Mesenchymal stem cell (in vitro differentiated cells and primary cell): Measurements from ENCODE around the gene CDC42EP3.

ENCODE experiments used
- DNase-seq: peaks from one replicate; pipeline ENCODE4 v3.0.0-alpha.2; 2013
- H2AFZ ChIP-seq: one replicate; pipeline ENCODE4 v1.6.1; 2013; ENCODE audit warnings: low read depth, mild to moderate bottlenecking, control low read depth, inconsistent platforms, low read length, moderate library complexity
- H2AK5ac ChIP-seq: 2 replicates; pipeline ENCODE4 v1.6.1; 2013; ENCODE audit warnings: low read length, moderate library complexity, mild to moderate bottlenecking, inconsistent platforms; ENCODE audit not compliant: severe bottlenecking
- H2BK120ac ChIP-seq: one replicate; pipeline ENCODE4 v1.6.1; 2013; ENCODE audit warnings: low read depth, mild to moderate bottlenecking, inconsistent platforms, low read length, moderate library complexity
- H2BK12ac ChIP-seq, 2 experiments: one replicate each; pipeline ENCODE4 v1.6.1; 2013; ENCODE audit warnings: inconsistent platforms in 2 of 2, low read length in 2 of 2, mild to moderate bottlenecking in 2 of 2, moderate library complexity in 2 of 2, control low read depth in 1 of 2
- H2BK15ac ChIP-seq: one replicate; pipeline ENCODE4 v1.6.1; 2013; ENCODE audit warnings: mild to moderate bottlenecking, low read depth, inconsistent platforms; ENCODE audit not compliant: poor library complexity, severe bottlenecking
- H2BK5ac ChIP-seq: 2 replicates; pipeline ENCODE4 v1.6.1; 2013; ENCODE audit warnings: low read depth, mild to moderate bottlenecking, low read length, control low read depth, inconsistent platforms; ENCODE audit not compliant: poor library complexity, severe bottlenecking
- H3K14ac ChIP-seq, 2 experiments: one replicate each; pipeline ENCODE4 v1.6.1; 2013; ENCODE audit warnings: inconsistent platforms in 2 of 2, low read length in 2 of 2, control low read depth in 1 of 2, mild to moderate bottlenecking in 1 of 2, moderate library complexity in 1 of 2
- H3K18ac ChIP-seq, 2 experiments: one replicate each; pipeline ENCODE4 v1.6.1; 2013; ENCODE audit warnings: inconsistent platforms in 2 of 2, low read length in 2 of 2, control low read depth in 1 of 2, low read depth in 1 of 2, mild to moderate bottlenecking in 1 of 2
- H3K23ac ChIP-seq, 2 experiments: one replicate each; pipeline ENCODE4 v1.6.1; 2013; ENCODE audit warnings: inconsistent platforms in 2 of 2, low read length in 2 of 2, mild to moderate bottlenecking in 2 of 2, moderate library complexity in 2 of 2, control low read depth in 1 of 2
- H3K27ac ChIP-seq: 2 replicates; pipeline ENCODE4 v1.5.1; 2013; ENCODE audit warnings: mild to moderate bottlenecking, moderate library complexity, low read length, control low read depth, inconsistent platforms; ENCODE audit not compliant: poor library complexity, severe bottlenecking
- H3K27me3 ChIP-seq, 2 experiments: 2 replicates each; pipeline versions ENCODE4 v1.6.1 to v1.7.0; 2013; ENCODE audit warnings: low read length in 2 of 2, mild to moderate bottlenecking in 2 of 2, moderate library complexity in 2 of 2, control low read depth in 1 of 2, inconsistent platforms in 1 of 2; ENCODE audit not compliant: control insufficient read depth in 1 of 2, insufficient read depth in 1 of 2
- H3K36me3 ChIP-seq, 2 experiments: 2 replicates each; pipeline versions ENCODE4 v1.6.1 to v1.7.0; 2013; ENCODE audit warnings: low read length in 2 of 2, control low read depth in 1 of 2, inconsistent platforms in 1 of 2, low read depth in 1 of 2, mild to moderate bottlenecking in 1 of 2; ENCODE audit not compliant: insufficient read depth in 2 of 2, control insufficient read depth in 1 of 2
- H3K4ac ChIP-seq, 2 experiments: one replicate each; pipeline ENCODE4 v1.6.1; 2013; ENCODE audit warnings: inconsistent platforms in 2 of 2, low read length in 2 of 2, mild to moderate bottlenecking in 2 of 2, moderate library complexity in 2 of 2, control low read depth in 1 of 2, low read depth in 1 of 2
- H3K4me1 ChIP-seq: 2 replicates; pipeline ENCODE4 v1.6.1; 2013; ENCODE audit warnings: low read depth, low read length, control low read depth; ENCODE audit not compliant: control insufficient read depth, insufficient read depth
- H3K4me2 ChIP-seq: 2 replicates; pipeline ENCODE4 v1.6.1; 2013; ENCODE audit warnings: low read length, mild to moderate bottlenecking, inconsistent platforms; ENCODE audit not compliant: poor library complexity, severe bottlenecking
- H3K4me3 ChIP-seq, 2 experiments: 2 replicates each; pipeline versions ENCODE4 v1.5.1 to v1.7.0; 2013; ENCODE audit warnings: low read length in 2 of 2, mild to moderate bottlenecking in 2 of 2, control low read depth in 1 of 2, low read depth in 1 of 2; ENCODE audit not compliant: insufficient read depth in 1 of 2
- H3K79me1 ChIP-seq: replicated peaks from 2 replicates; pipeline ENCODE4 v1.6.1; 2013; ENCODE audit warnings: mild to moderate bottlenecking, control low read depth, low read length, inconsistent platforms; ENCODE audit not compliant: poor library complexity, severe bottlenecking
- H3K9ac ChIP-seq: 2 replicates; pipeline ENCODE4 v1.7.0; 2013; ENCODE audit warnings: mild to moderate bottlenecking, low read length, moderate library complexity
- H3K9me3 ChIP-seq: 2 replicates; pipeline ENCODE4 v1.7.0; 2013; ENCODE audit warnings: mild to moderate bottlenecking, low read length; ENCODE audit not compliant: control insufficient read depth
- H4K8ac ChIP-seq: one replicate; pipeline ENCODE4 v1.6.1; 2013; ENCODE audit warnings: inconsistent platforms, mild to moderate bottlenecking, low read length, moderate library complexity
- H4K91ac ChIP-seq: one replicate; pipeline ENCODE4 v1.6.1; 2013; ENCODE audit warnings: mild to moderate bottlenecking, low read length, inconsistent platforms
- WGBS: methylation state at CpG from one replicate; pipeline ENCODE4 v1.1.7; 2013; ENCODE audit warnings: mixed read lengths; 5-methylcytosine and 5-hydroxymethylcytosine counted together

The CDC42EP3 gene

GRCh38 chr2:37645362-37645761, 26.1 kb downstream of the CDC42EP3 start:
- peaks cover 9% of the 10 kb centered on the region for H3K79me1 ChIP-seq
- no peak overlapping the region for H3K27ac ChIP-seq
- H4K91ac ChIP-seq: no peak overlapping the region
- peaks cover 31 to 41% of the 10 kb centered on the region in 2 experiments for H3K36me3 ChIP-seq
- H2BK15ac ChIP-seq: no peak overlapping the region
- H3K23ac ChIP-seq: no peak overlapping the region
- no peak overlapping the region for H3K4me2 ChIP-seq
- no peaks in the 10 kb centered on the region for H3K27me3 ChIP-seq
- H4K8ac ChIP-seq: no peak overlapping the region
- H3K14ac ChIP-seq: no peak overlapping the region
- 61% methylated on average over 5 of the region's 6 CpGs for WGBS
- no peak overlapping the region for H2BK12ac ChIP-seq
- H2BK5ac ChIP-seq: no peak overlapping the region
- H3K4me1 ChIP-seq: peaks cover 15% of the 10 kb centered on the region
- H3K18ac ChIP-seq: no peak overlapping the region
- no peak overlapping the region for H3K4me3 ChIP-seq
- no peaks in the 10 kb centered on the region for H3K9me3 ChIP-seq
- H3K9ac ChIP-seq: no peak overlapping the region
- no peak overlapping the region for H3K4ac ChIP-seq
- no peak overlapping the region for H2AK5ac ChIP-seq
- DNase-seq: no peak
- H2BK120ac ChIP-seq: no peak overlapping the region
- no peak overlapping the region for H2AFZ ChIP-seq

- no peak overlapping the region for H2AFZ ChIP-seq
- no peak overlapping the region for H3K4me2 ChIP-seq
- H3K23ac ChIP-seq: no peak overlapping the region
- peak overlapping the region; percentile 71 for H2BK15ac ChIP-seq
- no peak overlapping the region for H3K4me3 ChIP-seq
- DNase-seq: no peak
- peak overlapping the region; percentile 29 for H2AK5ac ChIP-seq
- peaks cover 27 to 41% of the 10 kb centered on the region in 2 experiments for H3K36me3 ChIP-seq
- H2BK5ac ChIP-seq: no peak overlapping the region
- no peak overlapping the region for H3K4ac ChIP-seq
- peak overlapping the region in 1 of 2 experiments; percentile 14 for H3K18ac ChIP-seq
- H4K91ac ChIP-seq: no peak overlapping the region
- no peak overlapping the region for H3K27ac ChIP-seq
- H4K8ac ChIP-seq: no peak overlapping the region
- no peak overlapping the region for H3K9ac ChIP-seq
- peaks cover 7% of the 10 kb centered on the region for H3K79me1 ChIP-seq
- H3K9me3 ChIP-seq: no peaks in the 10 kb centered on the region
- H3K4me1 ChIP-seq: peaks cover 13% of the 10 kb centered on the region
- no peak overlapping the region for H2BK120ac ChIP-seq
- peak overlapping the region in 1 of 2 experiments; percentile 18 for H2BK12ac ChIP-seq
- no peak overlapping the region for H3K14ac ChIP-seq
- WGBS: 92% methylated on average over 4 of the region's 5 CpGs
- H3K27me3 ChIP-seq: no peaks in the 10 kb centered on the region
Observed at GRCh38 chr2:37644191-37644590, 27.3 kb downstream of the CDC42EP3 start.

GRCh38 chr2:37643730-37644078, 27.7 kb downstream of the CDC42EP3 start:
- H3K4me2 ChIP-seq: no peak overlapping the region
- H3K4me1 ChIP-seq: peaks cover 12% of the 10 kb centered on the region
- no peak overlapping the region for H2AFZ ChIP-seq
- H3K79me1 ChIP-seq: peaks cover 7% of the 10 kb centered on the region
- H3K18ac ChIP-seq: no peak overlapping the region
- peaks cover 26 to 41% of the 10 kb centered on the region in 2 experiments for H3K36me3 ChIP-seq
- 100% methylated on average over 5 of the region's 5 CpGs for WGBS
- H3K23ac ChIP-seq: no peak overlapping the region
- H2BK12ac ChIP-seq: no peak overlapping the region
- H3K9ac ChIP-seq: no peak overlapping the region
- no peak overlapping the region for H3K14ac ChIP-seq
- no peak overlapping the region for H3K27ac ChIP-seq
- no peak overlapping the region for H3K4me3 ChIP-seq
- H2AK5ac ChIP-seq: no peak overlapping the region
- no peak overlapping the region for H2BK5ac ChIP-seq
- H3K9me3 ChIP-seq: no peaks in the 10 kb centered on the region
- no peaks in the 10 kb centered on the region for H3K27me3 ChIP-seq
- H4K91ac ChIP-seq: no peak overlapping the region
- DNase-seq: no peak
- no peak overlapping the region for H2BK15ac ChIP-seq
- H2BK120ac ChIP-seq: no peak overlapping the region
- H3K4ac ChIP-seq: no peak overlapping the region
- no peak overlapping the region for H4K8ac ChIP-seq

- Histone ChIP-seq H3K4me2 (no peak overlapping the region), H3K9me3 (no peaks in the 10 kb centered on the region), H2BK12ac (no peak overlapping the region), H2AFZ (no peak overlapping the region), H3K18ac (no peak overlapping the region), H3K79me1 (peaks cover 7% of the 10 kb centered on the region), H3K14ac (no peak overlapping the region), H4K91ac (no peak overlapping the region), H3K4me1 (peaks cover 7% of the 10 kb centered on the region), H2AK5ac (no peak overlapping the region), H3K27ac (no peak overlapping the region), H3K4ac (no peak overlapping the region), H3K9ac (peak overlapping the region; percentile 10), H2BK5ac (no peak overlapping the region), H2BK15ac (no peak overlapping the region), H3K4me3 (no peak overlapping the region), H4K8ac (no peak overlapping the region), H2BK120ac (no peak overlapping the region), H3K27me3 (no peaks in the 10 kb centered on the region), H3K23ac (no peak overlapping the region), H3K36me3 (peaks cover 21 to 41% of the 10 kb centered on the region in 2 experiments)
- no peak for DNase-seq
- WGBS: 100% methylated on average over 3 of the region's 6 CpGs
Observed at GRCh38 chr2:37642907-37643729, 28.3 kb downstream of the CDC42EP3 start.
